HCT116 (cell line): ENCODE measurements around the gene TRIM65. TPM values are rescaled to one million over a fixed set of nuclear protein-coding genes. Genes with fewer than 3 reads are reported as not detected.

ENCODE experiments used
- ATAC-seq: fragments of 200-7000 bp; cut with Tn5 transposase; 2 replicates; pipeline ENCODE4 v1.9.1; 2020; ENCODE audit warnings: mild to moderate bottlenecking, moderate library complexity
- BruUV-seq: library from RNA; stranded (reverse); fragments of 400-500 nt; replicated peaks from 2 replicates; lab custom pipeline; 2021; lab: Mats Ljungman, UMichigan
- CTCF ChIA-PET: fragments of 300-600 bp; sonication (Branson Sonifier 250); formaldehyde crosslinking; loops from one replicate; lab custom pipeline; 2021; ENCODE audit warnings: antibody characterized with exemption; lab: Charles Lee
- POLR2A ChIA-PET: fragments of 300-600, 350-600 bp; sonication (Branson Sonifier 250); formaldehyde crosslinking; loops from one replicate; lab custom pipeline; 2021; ENCODE audit warnings: antibody characterized with exemption; lab: Charles Lee
- RAD21 ChIA-PET, 2 experiments: fragments of 300-600 bp; sonication (Branson Sonifier 250); formaldehyde crosslinking; loops; one replicate each; lab custom pipeline; 2023; ENCODE audit warnings: low total read pairs in 2 of 2; ENCODE audit not compliant: uncharacterized antibody in 2 of 2, unreplicated experiment in 2 of 2, low non-redundant PET in 1 of 2; lab: Charles Lee
- DNase-seq: peaks from one replicate; pipeline ENCODE4 v3.0.0-alpha.2; 2010; ENCODE audit warnings: low read depth, low spot score
- H2AFZ ChIP-seq: fragments of 200-600 bp; shearing (Covaris generic), sonication (generic); 2 replicates; pipeline ENCODE4 v1.6.1; 2017; ENCODE audit warnings: low read depth, mixed run types, mixed read lengths, antibody characterized with exemption, low read length; ENCODE audit not compliant: poor library complexity, severe bottlenecking
- H3K27ac ChIP-seq: 2 replicates; pipeline ENCODE4 v1.5.1; 2012; ENCODE audit warnings: low read depth, low read length
- H3K27me3 ChIP-seq: fragments of 200-600 bp; sonication (generic); 2 replicates; pipeline ENCODE4 v1.6.1; 2016; ENCODE audit warnings: mixed run types, low read length, mixed read lengths; ENCODE audit not compliant: insufficient read depth
- H3K36me3 ChIP-seq, 2 experiments: fragments of 200-500 bp in 1 of 2; fragments of 200-600 bp in 1 of 2; sonication (Bioruptor generic) in 1 of 2; sonication (generic) in 1 of 2; 2 replicates each; pipeline versions ENCODE4 v1.5.1 to v1.6.1; 2014 to 2016; ENCODE audit warnings: low read length in 2 of 2, inconsistent platforms in 1 of 2, mixed read lengths in 1 of 2, mixed run types in 1 of 2; ENCODE audit not compliant: insufficient read depth in 2 of 2, control insufficient read depth in 1 of 2
- H3K4me1 ChIP-seq, 2 experiments: fragments of 200-600 bp in 1 of 2; sonication (generic) in 1 of 2; 2 replicates each; pipeline versions ENCODE4 v1.5.1 to v1.6.1; 2012 to 2017; ENCODE audit warnings: low read length in 2 of 2, inconsistent platforms in 1 of 2, mild to moderate bottlenecking in 1 of 2, mixed read lengths in 1 of 2, mixed run types in 1 of 2, moderate library complexity in 1 of 2; ENCODE audit not compliant: insufficient read depth in 2 of 2, control insufficient read depth in 1 of 2
- H3K4me2 ChIP-seq: fragments of 200-600 bp; sonication (generic); 2 replicates; pipeline ENCODE4 v1.6.1; 2017; ENCODE audit warnings: mixed run types, low read length, mixed read lengths
- H3K4me3 ChIP-seq, 2 experiments: fragments of 200-600 bp in 1 of 2; sonication (generic) in 1 of 2; replicated peaks in 1 of 2; 2 replicates each; pipeline ENCODE4 v1.5.1; 2011 to 2016; ENCODE audit warnings: low read length in 2 of 2, control low read depth in 1 of 2, low read depth in 1 of 2, mild to moderate bottlenecking in 1 of 2, mixed read lengths in 1 of 2, mixed run types in 1 of 2
- H3K79me2 ChIP-seq: fragments of 200-600 bp; sonication (generic); 2 replicates; pipeline ENCODE4 v1.6.1; 2017; ENCODE audit warnings: mild to moderate bottlenecking, mixed run types, low read length, moderate library complexity, mixed read lengths; ENCODE audit not compliant: insufficient read depth
- H3K9ac ChIP-seq: fragments of 200-600 bp; sonication (generic); 2 replicates; pipeline ENCODE4 v1.6.1; 2016; ENCODE audit warnings: low read length, mixed read lengths
- H3K9me2 ChIP-seq: fragments of 200-600 bp; sonication (generic), shearing (Covaris generic); 2 replicates; pipeline ENCODE4 v1.6.1; 2017; ENCODE audit warnings: mixed run types, mild to moderate bottlenecking, moderate library complexity; ENCODE audit not compliant: insufficient read depth
- H3K9me3 ChIP-seq, 2 experiments: fragments of 200-500 bp in 1 of 2; fragments of 200-600 bp in 1 of 2; sonication (Bioruptor generic) in 1 of 2; sonication (generic) in 1 of 2; 2 replicates each; pipeline ENCODE4 v1.6.1; 2014 to 2017; ENCODE audit warnings: low read length in 2 of 2, mixed read lengths in 2 of 2, inconsistent platforms in 1 of 2, low read depth in 1 of 2, mild to moderate bottlenecking in 1 of 2, mixed run types in 1 of 2, moderate library complexity in 1 of 2; ENCODE audit not compliant: control insufficient read depth in 1 of 2, insufficient read depth in 1 of 2
- H4K20me1 ChIP-seq: fragments of 200-600 bp; sonication (generic), shearing (Covaris generic); 2 replicates; pipeline ENCODE4 v1.6.1; 2017; ENCODE audit warnings: mixed run types, mild to moderate bottlenecking, moderate library complexity; ENCODE audit not compliant: insufficient read depth
- ATF3 ChIP-seq: IDR thresholded peaks from 2 replicates; pipeline ENCODE4 v1.6.1; 2012
- CBX3 ChIP-seq: IDR thresholded peaks from 2 replicates; pipeline ENCODE4 v1.6.1; 2012; ENCODE audit warnings: low read depth
- CTCF ChIP-seq, 3 experiments: fragments of 200-600 bp in 1 of 3; sonication (generic) in 1 of 3; IDR thresholded peaks in 2 of 3; conservative IDR thresholded peaks in 1 of 3; 2 replicates each; pipeline ENCODE4 v1.5.1; 2012 to 2017; ENCODE audit warnings: low read depth in 2 of 3, low read length in 2 of 3, antibody characterized with exemption in 1 of 3, borderline replicate concordance in 1 of 3, control low read depth in 1 of 3, mild to moderate bottlenecking in 1 of 3, mixed read lengths in 1 of 3, mixed run types in 1 of 3, moderate library complexity in 1 of 3; ENCODE audit not compliant: insufficient read depth in 1 of 3
- EGR1 ChIP-seq: IDR thresholded peaks from 2 replicates; pipeline ENCODE4 v1.6.1; 2012; ENCODE audit warnings: low read depth
- EZH2 ChIP-seq: fragments of 200-600 bp; sonication (generic); IDR thresholded peaks from 2 replicates; pipeline ENCODE4 v1.6.1; 2017; ENCODE audit warnings: antibody characterized with exemption, mixed run types
- FOSL1 ChIP-seq: IDR thresholded peaks from 2 replicates; pipeline ENCODE4 v1.6.1; 2012; ENCODE audit warnings: low read depth
- POLR2A ChIP-seq: IDR thresholded peaks from 2 replicates; pipeline ENCODE4 v1.7.0; 2011; ENCODE audit warnings: borderline replicate concordance; ENCODE audit not compliant: insufficient read depth, insufficient read length; ENCODE audit errors: extremely low read depth
- POLR2AphosphoS5 ChIP-seq: IDR thresholded peaks from 2 replicates; pipeline ENCODE4 v1.6.1; 2011; ENCODE audit warnings: mild to moderate bottlenecking, low read depth, low read length, moderate library complexity
- RAD21 ChIP-seq: IDR thresholded peaks from 2 replicates; pipeline ENCODE4 v1.6.1; 2012; ENCODE audit warnings: low read depth, mild to moderate bottlenecking
- REST ChIP-seq: IDR thresholded peaks from 2 replicates; pipeline ENCODE4 v1.6.1; 2012; ENCODE audit warnings: low read depth
- SIN3A ChIP-seq: IDR thresholded peaks from 2 replicates; pipeline ENCODE4 v1.6.1; 2012; ENCODE audit warnings: low read depth
- SP1 ChIP-seq: IDR thresholded peaks from 2 replicates; pipeline ENCODE4 v1.6.1; 2012; ENCODE audit warnings: low read depth
- SRF ChIP-seq: IDR thresholded peaks from 2 replicates; pipeline ENCODE4 v1.6.1; 2012; ENCODE audit warnings: low read depth
- TCF7L2 ChIP-seq: IDR thresholded peaks from 2 replicates; pipeline ENCODE4 v1.7.0; 2011; ENCODE audit warnings: borderline replicate concordance, inconsistent platforms; ENCODE audit not compliant: insufficient read depth, insufficient read length; ENCODE audit errors: extremely low read depth
- YY1 ChIP-seq: IDR thresholded peaks from 2 replicates; pipeline ENCODE4 v1.6.1; 2011; ENCODE audit warnings: low read length, low read depth, moderate library complexity, mild to moderate bottlenecking; ENCODE audit not compliant: insufficient replicate concordance; ENCODE audit errors: extremely low read depth
- ZBTB33 ChIP-seq: IDR thresholded peaks from 2 replicates; pipeline ENCODE4 v1.6.1; 2011; ENCODE audit warnings: mild to moderate bottlenecking, low read length, moderate library complexity; ENCODE audit not compliant: insufficient replicate concordance; ENCODE audit errors: extremely low read depth
- ZNF274 ChIP-seq: fragments of 200-500 bp; sonication (Bioruptor generic); IDR thresholded peaks from 2 replicates; pipeline ENCODE4 v1.6.1; 2014; ENCODE audit warnings: mild to moderate bottlenecking, low read depth, low read length, inconsistent platforms
- intact Hi-C: fragments of 100-400 bp; cut with micrococcal nuclease; formaldehyde crosslinking; loops from 2 replicates; pipeline ENCODE4 v1.10.0; 2022
- total RNA-seq: library from RNA; stranded (reverse); gene quantifications from one replicate; pipeline ENCODE4 v1.2.1, GENCODE V29; 2021; ENCODE audit not compliant: unreplicated experiment

The TRIM65 gene
- total RNA-seq, 1 experiment from 2014 or later: 53.0 TPM

GRCh38 chr17:75843577-75844529, 52.9 kb downstream of the TRIM65 start, which contains the start of gene UNC13D:
Gene UNC13D (minus strand): TSS chr17:75844404. CDS start chr17:75844337, 67 bp downstream.
- H4K20me1 ChIP-seq: no peaks in the 10 kb centered on the region
- ChIA-PET RAD21 (no interaction called here), POLR2A (interaction anchor here (0.8 to 3.3 kb wide), 6 partner anchors 12 to 68 kb away, joined by 3 to 42 read pairs (median 8); partner anchors contain the start of gene WBP2), CTCF (interaction anchor here (0.6 to 3.3 kb wide), 6 partner anchors 12 to 61 kb away, joined by 3 to 46 read pairs (median 7); partner anchors contain the start of gene WBP2)
- H2AFZ ChIP-seq: no peak within 1 kb of the TSS
- H3K9me2 ChIP-seq: no peaks in the 10 kb centered on the region
- ATAC-seq: peak; percentile 11
- no peaks in the 10 kb centered on the region for H3K9me3 ChIP-seq
- peak within 1 kb of the TSS; percentile 88 for H3K27ac ChIP-seq
- H3K4me2 ChIP-seq: peak within 1 kb of the TSS; percentile 99
- H3K27me3 ChIP-seq: no peaks in the 10 kb centered on the region
- H3K4me1 ChIP-seq: peaks cover 33 to 62% of the 10 kb centered on the region in 2 experiments
- no peak for DNase-seq
- peaks cover 18 to 19% of the 10 kb centered on the region in 2 experiments; a peak in 3 of 4 replicates for H3K36me3 ChIP-seq
- H3K9ac ChIP-seq: peak within 1 kb of the TSS; percentile 86
- no TSS peak for BruUV-seq
- intact Hi-C loops: loop anchor here (2.0 kb wide), 1 partner anchor 59 kb away; the partner anchor contains the start of gene UNK
- H3K79me2 ChIP-seq: no peaks in the 10 kb centered on the region
- H3K4me3 ChIP-seq: peak within 1 kb of the TSS; percentile 46 to 57
- no peak for TF ChIP-seq CBX3
- TF ChIP-seq FOSL1: no peak
- TF ChIP-seq ZBTB33: no peak
- no peak for TF ChIP-seq RAD21
- no peak for TF ChIP-seq EGR1
- no peak for TF ChIP-seq CTCF (IDR thresholded peaks at IDR 0.05 in 2 of 3, conservative IDR thresholded peaks at IDR 0.05 in 1 of 3; ENCODE audit: borderline replicate concordance in 1 of 3, insufficient read depth in 1 of 3, low read depth in 2 of 3, low read length in 2 of 3)
- no peak for TF ChIP-seq EZH2
- no peak for TF ChIP-seq POLR2AphosphoS5
- TF ChIP-seq TCF7L2: no peak
- TF ChIP-seq SIN3A: no peak
- TF ChIP-seq YY1: no peak
- TF ChIP-seq ZNF274: no peak
- no peak for TF ChIP-seq SP1
- TF ChIP-seq SRF: no peak
- no peak for TF ChIP-seq POLR2A
- no peak for TF ChIP-seq REST
- no peak for TF ChIP-seq ATF3
